NCI-H345 (cell line): ENCODE results near the gene ATP6V0A1.
"Not testable (repeated sequence)": the region's sequence is repeated elsewhere in the genome, so short reads cannot be mapped to it uniquely, and the experiment has no call there.

Experiments
- DNase-seq: peaks from one replicate; lab custom pipeline; 2025; lab: John Stamatoyannopoulos, UW

Gene ATP6V0A1

GRCh38 chr17:42541041-42541833 lies 82.6 kb downstream of the ATP6V0A1 start:
- DNase-seq, result no peak

- DNase-seq, result no peak
Observed at GRCh38 chr17:42543190-42544079, 84.8 kb downstream of the ATP6V0A1 start.

- DNase-seq, result no peak
Observed at GRCh38 chr17:42544874-42545283, 86.2 kb downstream of the ATP6V0A1 start.

- not testable (repeated sequence) for DNase-seq
Observed at GRCh38 chr17:42545755-42546505, 87.3 kb downstream of the ATP6V0A1 start.

- DNase-seq, result no peak
Observed at GRCh38 chr17:42547001-42547461, 88.4 kb downstream of the ATP6V0A1 start.

- no peak for DNase-seq
Observed at GRCh38 chr17:42547698-42548069, 89.0 kb downstream of the ATP6V0A1 start.

- peak; percentile 86 for DNase-seq
Observed at GRCh38 chr17:42548070-42548837, 89.6 kb downstream of the ATP6V0A1 start.

GRCh38 chr17:42548993-42549755 lies 90.5 kb downstream of the ATP6V0A1 start:
- no peak for DNase-seq

GRCh38 chr17:42552736-42553135 lies 94.1 kb downstream of the ATP6V0A1 start, which contains the start of gene HSD17B1:
Gene HSD17B1 (plus strand): TSS chr17:42552923. CDS start chr17:42552934, 11 bp downstream.
- not testable (repeated sequence) for DNase-seq

- DNase-seq, result no peak
Observed at GRCh38 chr17:42553161-42553818, 94.6 kb downstream of the ATP6V0A1 start.

- no peak for DNase-seq
Observed at GRCh38 chr17:42553866-42554249, 95.2 kb downstream of the ATP6V0A1 start.

- peak; percentile 71 for DNase-seq
Observed at GRCh38 chr17:42554250-42555121, 95.8 kb downstream of the ATP6V0A1 start.

- DNase-seq, result no peak
Observed at GRCh38 chr17:42555122-42555622, 96.5 kb downstream of the ATP6V0A1 start.

GRCh38 chr17:42555961-42556617 lies 97.4 kb downstream of the ATP6V0A1 start:
- not testable (repeated sequence) for DNase-seq

GRCh38 chr17:42559075-42559474 lies 100.4 kb downstream of the ATP6V0A1 start:
- no peak for DNase-seq

GRCh38 chr17:42560246-42560645 lies 101.6 kb downstream of the ATP6V0A1 start:
- no peak for DNase-seq

GRCh38 chr17:42561897-42562387 lies 103.3 kb downstream of the ATP6V0A1 start, which contains the start of gene COASY:
Gene COASY (plus strand): TSS chr17:42562148. CDS start chr17:42562623, 475 bp downstream.
- DNase-seq, result peak; percentile 99
